OCI-LY3 (cell line): ENCODE results near the gene AIG1.

Source experiments
- H2AFZ ChIP-seq: fragments of 200-600, 300-600 bp; shearing (Covaris generic); 2 replicates; pipeline ENCODE4 v1.6.0; 2014; ENCODE audit warnings: antibody characterized with exemption, low read depth, low read length
- H3K27ac ChIP-seq: fragments of 200-600, 300-600 bp; sonication (generic); 2 replicates; pipeline ENCODE4 v1.5.1; 2014; ENCODE audit warnings: mild to moderate bottlenecking, low read length, moderate library complexity, mixed read lengths
- H3K27me3 ChIP-seq: fragments of 200-600, 300-600 bp; sonication (generic); 2 replicates; pipeline ENCODE4 v1.6.1; 2014; ENCODE audit warnings: low read depth, low read length, mixed read lengths
- H3K36me3 ChIP-seq: fragments of 200-600, 300-600 bp; sonication (generic); replicated peaks from 2 replicates; pipeline ENCODE3; 2014; ENCODE audit warnings: low read depth, low read length, mixed read lengths
- H3K4me1 ChIP-seq: fragments of 300-600, 200-600 bp; sonication (generic); 2 replicates; pipeline ENCODE4 v1.6.1; 2014; ENCODE audit warnings: low read length, mixed read lengths
- H3K4me2 ChIP-seq: fragments of 200-600, 300-600 bp; sonication (generic); 2 replicates; pipeline ENCODE4 v1.6.1; 2014; ENCODE audit warnings: low read length, mixed read lengths
- H3K4me3 ChIP-seq: fragments of 300-600, 200-600 bp; sonication (generic); 2 replicates; pipeline ENCODE4 v1.5.1; 2014; ENCODE audit warnings: antibody characterized with exemption, mild to moderate bottlenecking, low read length, moderate library complexity
- H3K79me2 ChIP-seq: fragments of 300-600, 200-600 bp; shearing (Covaris generic); 2 replicates; pipeline ENCODE4 v1.6.1; 2014; ENCODE audit warnings: mild to moderate bottlenecking, low read length, mixed read lengths
- H3K9ac ChIP-seq: fragments of 300-600, 200-600 bp; shearing (Covaris generic); 2 replicates; pipeline ENCODE4 v1.6.0; 2014; ENCODE audit warnings: mild to moderate bottlenecking, low read length, moderate library complexity
- H3K9me3 ChIP-seq: fragments of 200-600, 300-600 bp; shearing (Covaris generic); 2 replicates; pipeline ENCODE4 v1.6.1; 2014; ENCODE audit warnings: low read length, mixed read lengths; ENCODE audit not compliant: insufficient read depth
- H4K20me1 ChIP-seq: fragments of 200-600, 300-600 bp; sonication (generic); 2 replicates; pipeline ENCODE4 v1.6.1; 2016; ENCODE audit warnings: low read length, mixed read lengths; ENCODE audit not compliant: insufficient read depth
- CTCF ChIP-seq: fragments of 200-600, 300-600 bp; sonication (generic); IDR thresholded peaks from 2 replicates; pipeline ENCODE4 v1.5.1; 2014; ENCODE audit warnings: antibody characterized with exemption, low read length, low read depth
- EZH2phosphoT487 ChIP-seq: fragments of 200-600 bp; shearing (Covaris generic); IDR thresholded peaks from 2 replicates; pipeline ENCODE4 v1.6.1; 2018; ENCODE audit warnings: antibody characterized with exemption, mixed run types, low read depth

AIG1 gene

GRCh38 chr6:143247586-143247985, 186.9 kb downstream of the AIG1 start:
- Histone ChIP-seq H3K36me3 (no peaks in the 10 kb centered on the region), H3K79me2 (no peaks in the 10 kb centered on the region), H2AFZ (no peak overlapping the region), H3K4me1 (no peaks in the 10 kb centered on the region), H3K4me3 (no peak overlapping the region), H4K20me1 (no peaks in the 10 kb centered on the region), H3K27ac (no peak overlapping the region), H3K27me3 (no peaks in the 10 kb centered on the region), H3K9ac (no peak overlapping the region), H3K9me3 (no peaks in the 10 kb centered on the region), H3K4me2 (no peak overlapping the region)
- TF ChIP-seq EZH2phosphoT487 = no peak
- no peak for TF ChIP-seq CTCF

GRCh38 chr6:143248359-143248758, 187.7 kb downstream of the AIG1 start:
- Histone ChIP-seq H3K36me3 (no peaks in the 10 kb centered on the region), H3K9me3 (no peaks in the 10 kb centered on the region), H3K27ac (no peak overlapping the region), H2AFZ (no peak overlapping the region), H4K20me1 (no peaks in the 10 kb centered on the region), H3K9ac (no peak overlapping the region), H3K4me2 (no peak overlapping the region), H3K79me2 (no peaks in the 10 kb centered on the region), H3K27me3 (no peaks in the 10 kb centered on the region), H3K4me3 (no peak overlapping the region), H3K4me1 (no peaks in the 10 kb centered on the region)
- TF ChIP-seq CTCF (no peak), EZH2phosphoT487 (no peak)

GRCh38 chr6:143251288-143251687, 190.6 kb downstream of the AIG1 start:
- Histone ChIP-seq H2AFZ (no peak overlapping the region), H3K4me1 (no peaks in the 10 kb centered on the region), H4K20me1 (no peaks in the 10 kb centered on the region), H3K36me3 (no peaks in the 10 kb centered on the region), H3K27me3 (no peaks in the 10 kb centered on the region), H3K9me3 (no peaks in the 10 kb centered on the region), H3K9ac (no peak overlapping the region), H3K4me2 (no peak overlapping the region), H3K4me3 (no peak overlapping the region), H3K79me2 (no peaks in the 10 kb centered on the region), H3K27ac (no peak overlapping the region)
- TF ChIP-seq CTCF (no peak), EZH2phosphoT487 (no peak)

GRCh38 chr6:143252961-143253360, 192.3 kb downstream of the AIG1 start:
- Histone ChIP-seq H3K9me3 (no peaks in the 10 kb centered on the region), H3K27ac (no peak overlapping the region), H4K20me1 (no peaks in the 10 kb centered on the region), H3K79me2 (no peaks in the 10 kb centered on the region), H3K36me3 (no peaks in the 10 kb centered on the region), H3K27me3 (no peaks in the 10 kb centered on the region), H3K4me1 (no peaks in the 10 kb centered on the region), H3K4me2 (no peak overlapping the region), H3K4me3 (no peak overlapping the region), H2AFZ (no peak overlapping the region), H3K9ac (no peak overlapping the region)
- no peak for TF ChIP-seq EZH2phosphoT487
- TF ChIP-seq CTCF = no peak
